Upper lobe of right lung (tissue), 1 donor: ENCODE data around the gene ADH1A. TPM values are rescaled to one million over a fixed set of nuclear protein-coding genes. Genes with fewer than 3 reads are reported as not detected.
"Not testable (repeated sequence)": the region's sequence is repeated elsewhere in the genome, so short reads cannot be mapped to it uniquely, and the experiment has no call there.

Source experiments
- ATAC-seq: fragments of 200-7000 bp; cut with Tn5 transposase; one replicate; pipeline ENCODE4 v1.9.1; 2020; ENCODE audit warnings: mild to moderate bottlenecking, moderate library complexity
- DNase-seq: peaks from one replicate; pipeline ENCODE4 v3.0.0-alpha.2; 2020
- H3K27ac ChIP-seq: fragments of 200-600 bp; one replicate; pipeline ENCODE4 v1.8.0; 2022
- H3K27me3 ChIP-seq: fragments of 200-600 bp; one replicate; pipeline ENCODE4 v1.8.0; 2022; ENCODE audit warnings: mild to moderate bottlenecking
- H3K36me3 ChIP-seq: fragments of 200-600 bp; one replicate; pipeline ENCODE4 v1.8.0; 2022
- H3K4me1 ChIP-seq: fragments of 200-600 bp; one replicate; pipeline ENCODE4 v1.8.0; 2022
- H3K4me3 ChIP-seq: fragments of 200-600 bp; one replicate; pipeline ENCODE4 v1.8.0; 2022; ENCODE audit warnings: mild to moderate bottlenecking
- H3K9me3 ChIP-seq: fragments of 200-600 bp; one replicate; pipeline ENCODE4 v1.8.0; 2022
- CTCF ChIP-seq: fragments of 200-600 bp; IDR thresholded peaks from one replicate; pipeline ENCODE4 v1.8.0; 2022; ENCODE audit warnings: antibody characterized with exemption
- intact Hi-C: fragments of 100-400 bp; cut with DNase I; formaldehyde crosslinking; loops from one replicate; pipeline ENCODE4 v1.11.0; 2022
- total RNA-seq: library from RNA; stranded (reverse); fragmentation: NEBNext Ultra II Directional; extraction: Animal tissue kit (Norgen Biotek cat#: 25700); gene quantifications from one replicate; pipeline ENCODE4 v1.2.1, GENCODE V29; 2021
- donor health status: DM: no; HTN: yes; CAD: no; lungs with severe emphysema.

Gene ADH1A
- total RNA-seq, 1 donor from 2014 or later: 3.6 TPM

GRCh38 chr4:99252746-99253145, 38.0 kb downstream of the ADH1A start:
- intact Hi-C loops: no loop called here
- no peaks in the 10 kb centered on the region for H3K4me1 ChIP-seq
- H3K9me3 ChIP-seq: no peaks in the 10 kb centered on the region
- no peaks in the 10 kb centered on the region for H3K36me3 ChIP-seq
- ATAC-seq (no peak), DNase-seq (no peak)
- H3K27ac ChIP-seq: no peak overlapping the region
- no peak for TF ChIP-seq CTCF
- H3K4me3 ChIP-seq: no peak overlapping the region
- no peaks in the 10 kb centered on the region for H3K27me3 ChIP-seq

GRCh38 chr4:99248714-99249113, 42.1 kb downstream of the ADH1A start:
- no peaks in the 10 kb centered on the region for H3K27me3 ChIP-seq
- ATAC-seq: no peak
- H3K4me3 ChIP-seq: no peak overlapping the region
- intact Hi-C loops: no loop called here
- no peak for DNase-seq
- no peak for TF ChIP-seq CTCF
- no peaks in the 10 kb centered on the region for H3K4me1 ChIP-seq
- no peaks in the 10 kb centered on the region for H3K36me3 ChIP-seq
- H3K27ac ChIP-seq: no peak overlapping the region
- no peaks in the 10 kb centered on the region for H3K9me3 ChIP-seq

- H3K27ac ChIP-seq: no peak overlapping the region
- no peaks in the 10 kb centered on the region for H3K36me3 ChIP-seq
- H3K4me3 ChIP-seq: no peak overlapping the region
- intact Hi-C loops: no loop called here
- H3K27me3 ChIP-seq: no peaks in the 10 kb centered on the region
- ATAC-seq: no peak
- TF ChIP-seq CTCF: no peak
- peaks cover 4% of the 10 kb centered on the region for H3K4me1 ChIP-seq
- no peaks in the 10 kb centered on the region for H3K9me3 ChIP-seq
- DNase-seq: no peak
These were observed 54.8 kb downstream of the ADH1A start for GRCh38 chr4:99235955-99236354.

GRCh38 chr4:99234331-99235010, 56.3 kb downstream of the ADH1A start:
- no peaks in the 10 kb centered on the region for H3K9me3 ChIP-seq
- intact Hi-C loops: no loop called here
- DNase-seq: no peak
- ATAC-seq: no peak
- peaks cover 4% of the 10 kb centered on the region for H3K4me1 ChIP-seq
- H3K27ac ChIP-seq: no peak overlapping the region
- TF ChIP-seq CTCF: no peak
- H3K4me3 ChIP-seq: no peak overlapping the region
- H3K36me3 ChIP-seq: no peaks in the 10 kb centered on the region
- H3K27me3 ChIP-seq: no peaks in the 10 kb centered on the region

- ATAC-seq, intact Hi-C loops, H3K4me3 ChIP-seq: not testable (repeated sequence)
These were observed 57.4 kb downstream of the ADH1A start for GRCh38 chr4:99233397-99233796.

GRCh38 chr4:99228706-99229105, 62.1 kb downstream of the ADH1A start:
- ATAC-seq, intact Hi-C loops, H3K36me3 ChIP-seq, H3K9me3 ChIP-seq, DNase-seq, H3K4me3 ChIP-seq, H3K4me1 ChIP-seq, H3K27me3 ChIP-seq, H3K27ac ChIP-seq: not testable (repeated sequence)

More at GRCh38 chr4:99233397-99233796, 57.4 kb downstream of the ADH1A start:
- H3K27me3 ChIP-seq, H3K36me3 ChIP-seq, H3K4me1 ChIP-seq, DNase-seq, H3K27ac ChIP-seq, H3K9me3 ChIP-seq: not testable (repeated sequence)

- H3K4me3 ChIP-seq, ATAC-seq, H3K27ac ChIP-seq, H3K27me3 ChIP-seq, H3K9me3 ChIP-seq, H3K36me3 ChIP-seq, H3K4me1 ChIP-seq, DNase-seq, intact Hi-C loops: not testable (repeated sequence)
These were observed 63.1 kb downstream of the ADH1A start for GRCh38 chr4:99227646-99228045.

Other genes starting within 250 kb of the ADH1A start
- 166 TPM for gene ADH5, start 202.2 kb downstream of the ADH1A start, total RNA-seq
- gene ADH4, start 146.7 kb downstream of the ADH1A start, total RNA-seq: 0.38 TPM
- 0.61 TPM for gene ADH6, start 71.7 kb downstream of the ADH1A start, total RNA-seq
- gene ADH1B, start 30.4 kb upstream of the ADH1A start, total RNA-seq: 744 TPM
- gene ADH1C, start 61.8 kb upstream of the ADH1A start, total RNA-seq: 6.8 TPM
- gene ADH7, start 144.4 kb upstream of the ADH1A start, total RNA-seq: not detected
- gene C4orf17, start 220.0 kb upstream of the ADH1A start, total RNA-seq: not detected